Left kidney (tissue), 2 donors: ENCODE data around the gene BRINP2. TPM values are rescaled to one million over a fixed set of nuclear protein-coding genes. Genes with fewer than 3 reads are reported as not detected.

ENCODE experiments used
- DNase-seq: peaks from one replicate; pipeline ENCODE4 v3.0.0-alpha.2; 2013
- polyA plus RNA-seq: library from polyadenylated mRNA; unstranded; fragments of 120-200 nt; gene quantifications from one replicate; pipeline ENCODE4 v1.2.1, GENCODE V29; 2013; ENCODE audit not compliant: insufficient read length

The BRINP2 gene
- polyA plus RNA-seq, 1 donor: 0.13 TPM

DNA sequence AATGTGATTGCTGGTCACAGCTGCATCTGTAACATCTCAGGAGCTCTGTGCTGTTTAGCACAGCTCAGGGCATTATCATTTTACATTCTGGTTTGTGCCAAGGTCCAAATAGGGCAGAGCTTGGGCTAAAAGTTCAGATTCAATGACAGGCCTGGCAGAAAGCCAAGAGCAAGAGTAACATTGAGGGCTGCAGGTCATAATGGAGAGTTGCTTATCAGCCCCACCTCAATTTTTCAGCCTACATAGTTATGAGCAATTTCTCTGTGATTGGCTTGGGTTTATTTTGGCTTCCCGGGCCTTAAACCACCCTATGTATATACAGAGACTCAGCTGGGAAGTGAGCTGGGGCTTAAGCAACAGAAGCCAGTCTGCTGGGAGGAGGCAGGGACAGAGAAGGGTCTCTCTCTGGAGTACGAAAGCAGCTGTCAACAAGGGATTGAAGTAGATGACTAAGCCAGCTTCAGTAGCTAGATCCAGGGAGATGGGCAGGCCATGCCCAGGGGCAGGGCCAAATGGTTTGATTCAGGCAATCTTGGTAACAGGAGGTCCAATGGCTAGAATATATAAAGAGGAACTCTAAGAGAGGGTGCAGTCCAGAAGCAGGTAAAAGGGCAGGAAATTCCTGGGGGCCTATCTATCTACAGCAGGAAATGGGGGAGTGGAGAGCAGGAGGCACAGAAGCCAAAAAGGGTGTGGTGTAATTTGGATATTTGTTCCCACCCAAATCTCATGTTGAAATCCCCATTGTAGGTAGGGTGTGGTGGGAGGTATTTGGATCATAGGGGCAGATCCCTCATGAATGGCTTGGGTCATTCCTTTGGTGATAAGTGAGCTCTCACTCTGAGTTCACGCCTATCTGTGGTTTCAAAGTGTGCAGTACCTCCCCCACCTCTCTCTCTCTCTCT, 49.0 kb downstream of the BRINP2 start:
- DNase-seq: no peak

DNA sequence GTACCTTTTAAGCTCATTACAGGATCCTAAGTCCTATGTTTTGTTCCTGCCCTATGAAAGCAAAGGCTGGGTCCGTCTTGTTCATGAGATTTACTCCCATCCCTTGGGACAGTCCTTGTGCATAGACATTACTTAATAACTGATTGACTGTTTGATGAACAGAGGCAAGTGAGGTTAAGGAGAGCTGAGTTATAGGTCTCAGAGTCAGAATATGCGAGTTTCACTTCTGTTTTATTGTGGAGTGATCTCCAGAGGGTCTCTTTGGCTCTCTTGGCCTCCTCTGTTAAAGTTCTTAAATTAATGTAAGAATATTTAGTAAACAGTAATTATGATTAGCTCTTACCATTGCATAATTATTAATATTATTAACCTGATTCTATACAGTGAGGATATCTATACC, 52.6 kb downstream of the BRINP2 start:
- DNase-seq: no peak

GRCh38 chr1:177227978-177228692, 57.4 kb downstream of the BRINP2 start:
- DNase-seq: no peak

GRCh38 chr1:177228693-177229065, 57.9 kb downstream of the BRINP2 start:
- no peak for DNase-seq

DNA sequence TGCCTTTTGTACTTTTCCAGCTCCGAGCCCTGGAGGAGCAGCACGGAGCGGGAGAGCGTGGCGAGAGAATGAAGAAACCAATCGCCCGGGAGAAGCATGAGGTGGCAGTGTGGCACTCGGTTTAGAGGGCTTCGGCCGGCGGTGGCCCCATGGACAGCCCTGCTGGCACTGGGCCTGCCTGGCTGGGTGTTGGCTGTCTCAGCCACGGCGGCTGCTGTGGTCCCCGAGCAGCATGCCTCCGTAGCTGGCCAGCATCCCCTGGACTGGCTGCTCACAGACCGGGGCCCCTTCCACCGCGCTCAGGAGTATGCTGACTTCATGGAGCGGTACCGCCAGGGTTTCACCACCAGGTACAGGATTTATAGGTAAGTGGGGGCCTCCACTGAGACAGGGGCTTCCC, 59.0 kb downstream of the BRINP2 start:
- DNase-seq: no peak

GRCh38 chr1:177230228-177231016, 59.7 kb downstream of the BRINP2 start:
- no peak for DNase-seq

DNA sequence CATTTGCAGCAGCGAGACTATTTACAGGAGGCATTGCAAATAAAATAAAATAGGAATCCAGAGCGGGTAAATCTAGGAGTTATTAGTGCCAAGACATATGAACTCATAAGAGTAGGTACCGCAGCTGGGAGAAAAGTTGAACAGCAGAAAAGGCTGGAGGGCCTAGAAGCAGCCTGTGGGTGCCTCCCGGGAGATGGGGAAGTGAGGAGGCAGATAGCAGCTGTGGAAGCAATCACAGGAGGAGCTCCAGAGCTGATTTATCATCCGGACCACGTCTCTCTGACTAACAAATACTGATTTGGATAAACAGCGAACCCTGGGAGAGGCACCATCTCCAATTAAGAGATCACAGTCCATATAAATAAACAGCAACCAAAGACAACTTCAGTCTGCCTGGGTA, 64.6 kb downstream of the BRINP2 start:
- DNase-seq: no peak

DNA sequence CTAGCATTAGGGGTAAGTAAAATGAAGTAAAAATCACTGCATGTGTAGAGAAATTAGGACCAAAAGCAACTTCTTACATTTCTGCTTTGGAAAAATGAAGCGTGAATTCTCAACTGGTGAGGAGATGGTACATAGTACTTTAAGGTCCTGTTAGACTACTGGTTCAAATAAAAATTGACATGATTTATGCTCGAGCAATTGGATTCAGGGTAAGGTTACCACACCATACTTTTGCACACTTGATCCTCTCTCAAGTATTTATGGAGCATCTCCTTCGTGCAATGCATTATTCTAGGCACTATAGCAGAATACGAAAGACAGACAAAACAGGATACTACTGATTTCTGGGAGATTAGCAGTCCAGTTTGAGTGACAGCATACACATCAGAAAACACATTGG, 66.2 kb downstream of the BRINP2 start:
- no peak for DNase-seq

DNA sequence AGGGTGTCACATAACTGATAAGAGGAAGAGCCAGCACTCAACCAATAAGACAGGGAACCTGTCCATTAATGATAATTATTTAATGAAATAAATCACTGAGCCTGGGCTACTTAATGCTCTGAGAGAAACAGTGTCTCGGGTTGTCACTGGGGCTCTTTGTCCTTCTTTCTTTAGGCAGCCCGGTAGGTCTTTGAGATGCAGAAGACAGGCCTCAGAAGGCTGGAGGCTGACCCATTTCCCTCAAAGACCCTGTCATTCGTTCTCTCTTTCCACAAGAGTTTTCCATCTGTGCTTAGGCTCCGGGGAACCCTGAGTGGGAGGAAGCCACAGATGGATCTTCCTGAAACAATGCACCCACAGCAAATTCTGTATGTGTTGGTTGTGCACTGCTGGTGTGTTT, 68.2 kb downstream of the BRINP2 start:
- no peak for DNase-seq

DNA sequence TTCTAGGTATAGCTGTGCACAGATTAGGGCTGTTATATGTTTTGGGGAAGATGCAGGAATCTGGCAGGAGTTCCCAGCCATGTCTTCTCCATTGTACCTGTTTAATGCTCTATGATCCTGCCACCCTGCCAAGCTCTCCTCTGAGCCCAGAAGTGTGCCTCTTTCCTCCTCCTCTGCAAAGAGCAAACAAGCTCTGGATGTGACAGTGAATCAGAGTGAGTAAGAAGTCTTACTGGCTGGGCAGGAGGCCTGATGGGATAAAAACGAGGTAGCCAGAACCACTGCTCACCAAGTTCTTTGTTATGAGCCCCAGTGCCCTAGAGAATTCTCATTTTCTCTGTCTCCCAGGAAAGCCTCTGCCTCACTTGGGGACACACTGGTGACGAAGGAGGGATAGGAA, 69.0 kb downstream of the BRINP2 start:
- no peak for DNase-seq

GRCh38 chr1:177243773-177244172, 73.0 kb downstream of the BRINP2 start:
- DNase-seq: no peak

DNA sequence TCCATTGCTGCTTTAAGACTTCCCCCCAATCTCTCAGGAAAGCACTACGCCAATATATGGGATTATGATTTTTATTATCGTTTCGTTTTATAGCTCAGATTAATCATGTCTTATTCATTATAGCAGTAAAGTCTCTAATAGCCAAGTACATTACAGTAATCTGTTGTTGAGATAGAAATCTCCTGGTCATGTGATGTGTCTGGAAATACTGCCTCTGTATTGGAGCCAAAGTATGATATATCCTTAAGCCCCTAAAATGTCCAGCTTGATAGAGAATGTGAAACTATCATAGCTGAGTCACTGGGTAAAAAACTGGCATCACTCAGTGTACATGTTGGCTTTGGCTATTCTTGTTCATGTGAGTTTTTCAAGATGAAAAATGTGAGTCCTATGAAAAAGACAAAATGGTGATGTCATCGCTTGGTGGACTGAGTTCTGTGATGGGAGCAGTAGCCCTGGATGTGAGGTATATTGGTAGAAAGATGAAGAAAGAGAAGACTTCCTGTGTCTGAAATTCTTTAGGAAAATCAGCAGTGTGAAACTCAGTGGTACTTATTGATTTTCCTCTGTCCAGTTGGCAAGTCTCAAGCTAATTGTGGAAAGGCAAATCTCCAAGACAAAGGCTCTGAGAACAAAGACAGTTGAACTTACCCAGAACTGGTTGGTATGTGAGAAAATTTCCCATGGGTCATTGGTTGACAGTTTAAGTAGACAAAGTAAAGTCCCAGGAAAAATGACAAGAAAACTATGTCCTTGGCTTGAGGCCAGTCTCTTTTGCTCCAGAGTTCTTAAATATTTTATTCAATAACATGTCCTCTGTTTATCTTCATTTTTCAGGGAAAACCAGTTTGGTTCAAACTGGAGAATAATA, 76.2 kb downstream of the BRINP2 start:
- DNase-seq: no peak

- DNase-seq: no peak
These were observed 76.9 kb downstream of the BRINP2 start for GRCh38 chr1:177247623-177248176.

DNA sequence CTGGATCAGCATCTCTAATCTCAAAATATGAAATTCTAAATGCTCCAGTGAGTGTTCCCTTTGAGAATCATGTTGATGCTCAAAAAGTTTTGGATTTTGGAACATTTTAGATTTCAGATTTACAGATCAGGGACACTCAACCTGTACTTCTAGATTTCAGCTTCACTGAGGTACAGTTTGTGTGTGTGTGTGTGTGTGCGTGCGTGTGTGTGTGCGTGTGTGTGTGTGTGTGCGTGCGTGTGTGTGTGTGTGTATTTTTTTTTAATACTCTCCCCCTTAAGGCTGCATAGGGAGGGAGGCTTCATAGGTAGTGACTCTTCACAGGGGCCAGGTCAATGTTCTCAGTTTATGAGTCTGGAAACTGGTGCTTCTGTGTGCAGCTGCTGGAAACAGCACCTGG, 77.5 kb downstream of the BRINP2 start:
- DNase-seq: no peak

- DNase-seq: no peak
These were observed 78.5 kb downstream of the BRINP2 start for GRCh38 chr1:177249231-177249630.

DNA sequence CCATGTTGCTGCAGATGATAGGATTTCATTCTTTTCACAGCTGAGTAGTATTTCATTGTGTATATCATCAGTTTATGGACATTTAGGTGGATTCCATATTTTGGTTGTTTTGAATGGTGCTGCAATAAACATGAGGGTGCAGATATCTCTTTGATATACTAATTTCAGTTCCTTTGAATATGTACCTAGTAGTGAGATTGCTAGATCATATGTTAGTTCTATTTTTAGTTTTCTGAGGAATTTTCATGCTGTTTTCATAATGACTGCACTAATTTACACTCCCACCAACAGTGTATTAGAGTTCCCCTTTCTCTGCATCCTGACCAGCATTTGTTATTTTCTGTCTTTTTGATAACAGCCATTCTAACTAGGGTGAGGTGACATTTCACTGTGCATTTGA, 82.1 kb downstream of the BRINP2 start:
- no peak for DNase-seq

- no peak for DNase-seq
These were observed 84.7 kb downstream of the BRINP2 start for GRCh38 chr1:177255411-177255810.

- DNase-seq: peak; percentile 31
These were observed 85.7 kb downstream of the BRINP2 start for GRCh38 chr1:177256153-177257075.

DNA sequence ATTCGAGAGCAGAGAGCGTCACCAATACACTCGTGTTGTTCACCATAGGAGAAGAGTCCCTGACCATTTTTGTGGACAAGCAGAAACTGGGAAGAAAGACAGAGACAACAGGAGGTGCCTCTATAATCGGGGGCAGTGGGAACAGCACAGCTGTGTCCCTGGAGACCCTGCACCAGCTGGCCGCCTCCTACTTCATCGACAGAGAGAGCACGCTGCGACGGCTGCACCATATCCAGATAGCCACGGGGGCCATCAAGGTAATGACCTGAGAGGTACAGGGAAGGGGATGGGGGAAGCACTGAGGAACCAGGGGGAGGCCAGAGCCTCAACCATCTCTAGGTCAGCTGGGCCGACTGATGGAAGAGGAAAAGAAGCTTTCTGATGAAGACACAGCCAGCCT, 86.4 kb downstream of the BRINP2 start:
- DNase-seq: no peak

DNA sequence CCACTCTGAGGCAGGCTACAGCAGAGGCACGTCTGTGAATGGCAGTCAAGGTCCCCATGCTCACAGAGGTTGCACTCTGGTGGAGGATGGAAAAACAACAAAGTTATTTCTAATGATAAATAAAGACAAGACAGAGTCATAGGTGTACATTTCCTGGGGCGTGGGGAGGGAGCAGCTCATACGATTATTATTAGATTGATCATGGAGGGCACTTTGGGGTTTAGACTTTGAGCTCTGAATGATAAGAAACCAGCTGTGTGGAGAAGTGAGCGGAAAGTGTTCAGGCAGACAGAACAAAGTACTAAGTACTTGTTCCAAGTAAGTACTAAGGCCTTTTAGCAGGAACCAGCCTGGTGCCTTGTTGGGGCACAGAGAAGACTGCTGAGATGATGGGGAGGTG, 86.8 kb downstream of the BRINP2 start:
- DNase-seq: no peak
